HepG2 (cell line): ENCODE data around the gene SPAG5. TPM values are rescaled to one million over a fixed set of nuclear protein-coding genes. Genes with fewer than 3 reads are reported as not detected.

ENCODE experiments used
- AKAP8 ChIP-seq: sonication (generic); formaldehyde crosslinking; IDR thresholded peaks from 2 replicates; pipeline ENCODE4 v1.5.1; 2020; ENCODE audit warnings: mild to moderate bottlenecking, missing genetic modification reagents
- CCDC6 ChIP-seq: sonication (generic); formaldehyde crosslinking; IDR thresholded peaks from 2 replicates; pipeline ENCODE4 v1.8.1; 2022; ENCODE audit warnings: mild to moderate bottlenecking, missing genetic modification reagents, moderate library complexity
- ELF3 ChIP-seq: IDR thresholded peaks from 2 replicates; pipeline ENCODE4 v1.6.1; 2016; ENCODE audit warnings: missing genetic modification reagents, missing compliant biosample characterization
- EZH2 ChIP-seq: conservative IDR thresholded peaks from 2 replicates; pipeline ENCODE4 v1.6.1; 2012; ENCODE audit warnings: mild to moderate bottlenecking, low read depth, low read length, moderate library complexity
- GABPA ChIP-seq, 2 experiments: IDR thresholded peaks; 2 replicates each; pipeline ENCODE4 v1.6.1; 2011 to 2016; ENCODE audit warnings: low read depth in 2 of 2, low read length in 1 of 2, missing biosample characterization in 1 of 2, missing genetic modification characterization in 1 of 2
- GABPB1 ChIP-seq: IDR thresholded peaks from 2 replicates; pipeline ENCODE4 v1.6.1; 2016; ENCODE audit warnings: mild to moderate bottlenecking, missing genetic modification reagents, moderate library complexity, missing compliant biosample characterization
- IRF2 ChIP-seq: IDR thresholded peaks from 2 replicates; pipeline ENCODE4 v1.6.1; 2018; ENCODE audit warnings: missing genetic modification reagents, missing compliant biosample characterization
- KMT2A ChIP-seq: sonication (generic); formaldehyde crosslinking; IDR thresholded peaks from 2 replicates; pipeline ENCODE4 v1.4.0; 2020; ENCODE audit warnings: missing genetic modification reagents
- NR2C2 ChIP-seq: sonication (generic); formaldehyde crosslinking; IDR thresholded peaks from 2 replicates; pipeline ENCODE4 v1.4.0; 2020; ENCODE audit warnings: missing genetic modification reagents, mild to moderate bottlenecking, moderate library complexity, borderline replicate concordance
- SALL2 ChIP-seq: sonication (generic); formaldehyde crosslinking; IDR thresholded peaks from 2 replicates; pipeline ENCODE4 v1.8.1; 2023; ENCODE audit warnings: mild to moderate bottlenecking, missing genetic modification reagents, inconsistent platforms
- SMAD9 ChIP-seq: sonication (generic); formaldehyde crosslinking; IDR thresholded peaks from 2 replicates; pipeline ENCODE4 v1.5.1; 2020; ENCODE audit warnings: mild to moderate bottlenecking, missing genetic modification reagents
- SPEN ChIP-seq: sonication (generic); formaldehyde crosslinking; IDR thresholded peaks from 2 replicates; pipeline ENCODE4 v1.5.1; 2020; ENCODE audit warnings: low read depth, mild to moderate bottlenecking, missing genetic modification reagents
- TAF15 ChIP-seq: fragments of 200-400 bp; formaldehyde crosslinking; IDR thresholded peaks from one replicate; pipeline ENCODE4 v1.6.1; 2018; ENCODE audit warnings: mild to moderate bottlenecking, low read depth, low read length; ENCODE audit not compliant: poor library complexity, severe bottlenecking
- ZNF12 ChIP-seq: sonication (generic); formaldehyde crosslinking; IDR thresholded peaks from 2 replicates; pipeline ENCODE4 v1.5.0; 2020; ENCODE audit warnings: missing genetic modification reagents
- ZNF431 ChIP-seq: sonication (generic); formaldehyde crosslinking; IDR thresholded peaks from 2 replicates; pipeline ENCODE4 v1.9.0; 2022; ENCODE audit warnings: missing genetic modification reagents, low read depth, mild to moderate bottlenecking, borderline replicate concordance
- ZNF460 ChIP-seq: sonication (generic); formaldehyde crosslinking; IDR thresholded peaks from 2 replicates; pipeline ENCODE4 v1.5.1; 2020; ENCODE audit warnings: missing genetic modification reagents, mild to moderate bottlenecking, borderline replicate concordance
- ZNF546 ChIP-seq: sonication (generic); formaldehyde crosslinking; conservative IDR thresholded peaks from 2 replicates; pipeline ENCODE4 v1.8.1; 2023; ENCODE audit warnings: mild to moderate bottlenecking, missing genetic modification reagents
- ZNF564 ChIP-seq: sonication (generic); formaldehyde crosslinking; IDR thresholded peaks from 2 replicates; pipeline ENCODE4 v1.8.1; 2023; ENCODE audit warnings: mild to moderate bottlenecking, missing genetic modification reagents
- ZNF589 ChIP-seq: sonication (generic); formaldehyde crosslinking; conservative IDR thresholded peaks from 2 replicates; pipeline ENCODE4 v1.8.0; 2022; ENCODE audit warnings: mild to moderate bottlenecking, moderate library complexity, missing genetic modification reagents
- ZNF605 ChIP-seq: sonication (generic); formaldehyde crosslinking; IDR thresholded peaks from 2 replicates; pipeline ENCODE4 v1.8.0; 2022; ENCODE audit warnings: mild to moderate bottlenecking, missing genetic modification reagents
- ZNF768 ChIP-seq: sonication (generic); formaldehyde crosslinking; IDR thresholded peaks from 2 replicates; pipeline ENCODE4 v1.4.0; 2020; ENCODE audit warnings: missing genetic modification reagents
- ZNF883 ChIP-seq: sonication (generic); formaldehyde crosslinking; IDR thresholded peaks from 2 replicates; pipeline ENCODE4 v1.5.1; 2020; ENCODE audit warnings: mild to moderate bottlenecking, missing genetic modification reagents; ENCODE audit errors: not compliant biosample characterization
- ZSCAN20 ChIP-seq: sonication (generic); formaldehyde crosslinking; IDR thresholded peaks from 2 replicates; pipeline ENCODE4 v1.4.0; 2020; ENCODE audit warnings: missing genetic modification reagents, mild to moderate bottlenecking, borderline replicate concordance
- ZXDC ChIP-seq: sonication (generic); formaldehyde crosslinking; IDR thresholded peaks from 2 replicates; pipeline ENCODE4 v1.5.0; 2020; ENCODE audit warnings: mild to moderate bottlenecking, missing genetic modification reagents
- polyA plus RNA-seq, 8 experiments: library from polyadenylated mRNA; depleted of rRNA in 3 of 8; stranded (reverse) in 7 of 8; unstranded in 1 of 8; fragments of >200 nt; fragmentation: Illumina TruSeq in 4 of 8; extraction: Trizol in 4 of 8; gene quantifications; 2 replicates each; pipeline versions ENCODE4 v1.2.1 to v1.2.3, GENCODE V29; 2011 to 2016; ENCODE audit warnings: low read depth in 4 of 8, missing spikeins in 1 of 8, mixed read lengths in 1 of 8; ENCODE audit not compliant: insufficient read depth in 1 of 8
- total RNA-seq, 5 experiments: library from RNA; depleted of rRNA; stranded (reverse); fragments of >200 nt; fragmentation: Illumina TruSeq; extraction: Trizol; gene quantifications; 2 replicates each; pipeline ENCODE4 v1.2.3, GENCODE V29; 2016; ENCODE audit warnings: low read depth in 1 of 5
- TF ChIP-seq, protein P1 (sequence below): sonication (generic); formaldehyde crosslinking; IDR thresholded peaks from 2 replicates; pipeline ENCODE4 v1.4.0; 2020; ENCODE audit warnings: missing genetic modification reagents, borderline replicate concordance

SPAG5 gene
- total and polyA plus RNA-seq, 2 of the 13 experiments (the other 11 are each of a cell fraction or from before 2014, with no cell fraction given), result 41.4 to 98.0 TPM

GRCh38 chr17:28571361-28572122, 27.3 kb downstream of the SPAG5 start, which contains the start of gene PIGS (continued):
- TF ChIP-seq GABPA (IDR thresholded peaks at IDR 0.05; ENCODE audit: low read depth, low read length) (peak; percentile 70), GABPA (CRISPR knock-in tag; IDR thresholded peaks at IDR 0.05; ENCODE audit: low read depth) (peak; percentile 82), CCDC6 (CRISPR knock-in tag) (peak; percentile 44; the same call in 1 of the 2 replicates), AKAP8 (CRISPR knock-in tag) (0 out of 2 replicates have a peak, but pooled peaks have one; percentile 26), NR2C2 (CRISPR knock-in tag) (peak; percentile 38; the same call in 1 of the 2 replicates), TAF15 (no peak), ELF3 (CRISPR knock-in tag) (peak; percentile 60), ZNF589 (CRISPR knock-in tag) (no peak), SALL2 (CRISPR knock-in tag) (peak; percentile 83; the same call in 1 of the 2 replicates), ZXDC (0 out of 2 replicates have a peak, but pooled peaks have one; percentile 14), SPEN (CRISPR knock-in tag) (peak; percentile 60; the same call in 1 of the 2 replicates), ZNF564 (peak; percentile 14; the same call in 1 of the 2 replicates), EZH2 (no peak), KMT2A (CRISPR knock-in tag) (peak; percentile 70), GABPB1 (peak; percentile 89), SMAD9 (CRISPR knock-in tag) (no peak), ZNF12 (CRISPR knock-in tag) (no peak), ZNF605 (CRISPR knock-in tag) (no peak; the same call in 1 of the 2 replicates), ZNF768 (peak; percentile 3; the same call in 1 of the 2 replicates), ZNF460 (CRISPR knock-in tag) (no peak), ZSCAN20 (CRISPR knock-in tag) (no peak), ZNF546 (CRISPR knock-in tag) (no peak), ZNF431 (CRISPR knock-in tag) (peak; percentile 46; the same call in 1 of the 2 replicates), ZNF883 (peak; percentile 80), IRF2 (CRISPR knock-in tag) (no peak)
- TF ChIP-seq, protein P1, sequence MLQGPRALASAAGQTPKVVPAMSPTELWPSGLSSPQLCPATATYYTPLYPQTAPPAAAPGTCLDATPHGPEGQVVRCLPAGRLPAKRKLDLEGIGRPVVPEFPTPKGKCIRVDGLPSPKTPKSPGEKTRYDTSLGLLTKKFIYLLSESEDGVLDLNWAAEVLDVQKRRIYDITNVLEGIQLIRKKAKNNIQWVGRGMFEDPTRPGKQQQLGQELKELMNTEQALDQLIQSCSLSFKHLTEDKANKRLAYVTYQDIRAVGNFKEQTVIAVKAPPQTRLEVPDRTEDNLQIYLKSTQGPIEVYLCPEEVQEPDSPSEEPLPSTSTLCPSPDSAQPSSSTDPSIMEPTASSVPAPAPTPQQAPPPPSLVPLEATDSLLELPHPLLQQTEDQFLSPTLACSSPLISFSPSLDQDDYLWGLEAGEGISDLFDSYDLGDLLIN, result no peak
